Keratinocyte (primary cell): ENCODE data around the gene ILDR1. TPM values are rescaled to one million over a fixed set of nuclear protein-coding genes. Genes with fewer than 3 reads are reported as not detected.

Source experiments
- DNase-seq: peaks from one replicate; pipeline ENCODE4 v3.0.0-alpha.2; 2011; ENCODE audit warnings: low read depth, missing footprints, low spot score
- FAIRE-seq: peaks from 2 replicates; lab custom pipeline; 2011; peaks lifted over from hg19 to GRCh38; lab: Jason Lieb, UNC
- H2AFZ ChIP-seq: 2 replicates; pipeline ENCODE4 v1.6.0; 2012; ENCODE audit warnings: low read length, control low read depth, inconsistent platforms; ENCODE audit not compliant: control insufficient read depth
- H3K27ac ChIP-seq: 2 replicates; pipeline ENCODE4 v1.5.1; 2011; ENCODE audit warnings: low read length; ENCODE audit not compliant: control insufficient read depth, insufficient read depth
- H3K27me3 ChIP-seq: 3 replicates; pipeline ENCODE4 v1.6.0; 2011; ENCODE audit warnings: low read length; ENCODE audit not compliant: control insufficient read depth, insufficient read depth; ENCODE audit errors: extremely low read depth
- H3K36me3 ChIP-seq, 2 experiments: 2 replicates in 1 of 2; 3 replicates in 1 of 2; pipeline ENCODE4 v1.5.1; 2011; ENCODE audit warnings: low read length in 2 of 2, mild to moderate bottlenecking in 1 of 2; ENCODE audit not compliant: control insufficient read depth in 2 of 2, insufficient read depth in 2 of 2; ENCODE audit errors: extremely low read depth in 1 of 2
- H3K4me1 ChIP-seq: 3 replicates; pipeline ENCODE4 v1.5.1; 2011; ENCODE audit warnings: low read length; ENCODE audit not compliant: control insufficient read depth, insufficient read depth; ENCODE audit errors: extremely low read depth
- H3K4me2 ChIP-seq: 3 replicates; pipeline ENCODE4 v1.6.0; 2011; ENCODE audit warnings: low read depth, low read length; ENCODE audit not compliant: control insufficient read depth, insufficient read depth; ENCODE audit errors: extremely low read depth
- H3K4me3 ChIP-seq, 3 experiments: fragments of 200-600 bp in 1 of 3; sonication (generic) in 1 of 3; 2 replicates in 2 of 3; 3 replicates in 1 of 3; pipeline ENCODE4 v1.5.1; 2011 to 2016; ENCODE audit warnings: low read length in 3 of 3, mild to moderate bottlenecking in 3 of 3, control low read depth in 2 of 3, inconsistent platforms in 1 of 3, low read depth in 1 of 3, mixed read lengths in 1 of 3, mixed run types in 1 of 3, moderate library complexity in 1 of 3; ENCODE audit not compliant: control insufficient read depth in 2 of 3, insufficient read depth in 2 of 3; ENCODE audit errors: extremely low read depth in 1 of 3
- H3K79me2 ChIP-seq: 2 replicates; pipeline ENCODE4 v1.6.0; 2012; ENCODE audit warnings: low read length; ENCODE audit not compliant: control insufficient read depth, insufficient read depth
- H3K9ac ChIP-seq: 3 replicates; pipeline ENCODE4 v1.6.0; 2011; ENCODE audit warnings: low read length; ENCODE audit not compliant: control insufficient read depth, insufficient read depth; ENCODE audit errors: extremely low read depth
- H3K9me1 ChIP-seq: 3 replicates; pipeline ENCODE4 v1.6.0; 2011; ENCODE audit warnings: low read length; ENCODE audit not compliant: control insufficient read depth, insufficient read depth; ENCODE audit errors: extremely low read depth
- H3K9me3 ChIP-seq: 2 replicates; pipeline ENCODE4 v1.5.1; 2012; ENCODE audit warnings: low read depth, low read length; ENCODE audit not compliant: control insufficient read depth
- H4K20me1 ChIP-seq: 3 replicates; pipeline ENCODE4 v1.6.0; 2011; ENCODE audit warnings: low read length; ENCODE audit not compliant: control insufficient read depth, insufficient read depth; ENCODE audit errors: extremely low read depth
- CTCF ChIP-seq, 3 experiments: IDR thresholded peaks in 1 of 3; conservative IDR thresholded peaks in 1 of 3; optimal IDR thresholded peaks in 1 of 3; 2 replicates in 2 of 3; 3 replicates in 1 of 3; pipeline versions ENCODE3 to v1.5.1; 2011; ENCODE audit warnings: low read length in 3 of 3, mild to moderate bottlenecking in 3 of 3, moderate library complexity in 2 of 3, control low read depth in 1 of 3, inconsistent platforms in 1 of 3; ENCODE audit not compliant: insufficient read depth in 2 of 3; ENCODE audit errors: extremely low read depth in 1 of 3
- EZH2 ChIP-seq: IDR thresholded peaks from one replicate; pipeline ENCODE4 v1.6.1; 2012; ENCODE audit warnings: inconsistent platforms, mild to moderate bottlenecking, low read length, moderate library complexity
- dilution Hi-C: fragments of 300-500 bp; cut with MboI; formaldehyde crosslinking; loops from one replicate; pipeline ENCODE4 v1.7.0; 2020; ENCODE audit warnings: low sequenced_read_pairs; ENCODE audit not compliant: extremely low pct_ligation_motif_present
- polyA plus RNA-seq, 5 experiments: library from polyadenylated mRNA; depleted of rRNA in 3 of 5; stranded (reverse) in 3 of 5; stranded (forward) in 1 of 5; unstranded in 1 of 5; fragments of >200 nt; gene quantifications; 1 replicate in 1 of 5; 2 replicates in 3 of 5; 3 replicates in 1 of 5; pipeline versions ENCODE4 v1.2.1 to v1.2.3, GENCODE V29; 2011 to 2012; ENCODE audit warnings: missing spikeins in 2 of 5, low read depth in 1 of 5, low replicate concordance in 1 of 5

Gene ILDR1
- polyA plus RNA-seq, 1 donor (not counting 4 experiments of a cell fraction or from before 2014, with no cell fraction given), result 0.09 TPM

- no peaks in the 10 kb centered on the region for H3K9me3 ChIP-seq
- H4K20me1 ChIP-seq, result no peaks in the 10 kb centered on the region
- H3K27me3 ChIP-seq, result no peaks in the 10 kb centered on the region
- dilution Hi-C loops, result no loop called here
- DNase-seq (no peak), FAIRE-seq (no peak)
- H3K9ac ChIP-seq, result no peak overlapping the region
- H2AFZ ChIP-seq, result no peak overlapping the region
- no peak overlapping the region for H3K4me2 ChIP-seq
- H3K79me2 ChIP-seq, result no peaks in the 10 kb centered on the region
- H3K4me1 ChIP-seq, result no peaks in the 10 kb centered on the region
- H3K9me1 ChIP-seq, result no peaks in the 10 kb centered on the region
- H3K27ac ChIP-seq, result no peak overlapping the region
- TF ChIP-seq EZH2 (no peak), CTCF (optimal IDR thresholded peaks at IDR 0.05 in 1 of 3, IDR thresholded peaks at IDR 0.05 in 1 of 3, conservative IDR thresholded peaks at IDR 0.05 in 1 of 3; ENCODE audit: extremely low read depth in 1 of 3, insufficient read depth in 2 of 3, low read length in 3 of 3) (no peak)
- no peaks in the 10 kb centered on the region for H3K36me3 ChIP-seq
- H3K4me3 ChIP-seq, result no peak overlapping the region
Measured at GRCh38 chr3:122031123-122031468, 9.0 kb upstream of the ILDR1 start.

DNA sequence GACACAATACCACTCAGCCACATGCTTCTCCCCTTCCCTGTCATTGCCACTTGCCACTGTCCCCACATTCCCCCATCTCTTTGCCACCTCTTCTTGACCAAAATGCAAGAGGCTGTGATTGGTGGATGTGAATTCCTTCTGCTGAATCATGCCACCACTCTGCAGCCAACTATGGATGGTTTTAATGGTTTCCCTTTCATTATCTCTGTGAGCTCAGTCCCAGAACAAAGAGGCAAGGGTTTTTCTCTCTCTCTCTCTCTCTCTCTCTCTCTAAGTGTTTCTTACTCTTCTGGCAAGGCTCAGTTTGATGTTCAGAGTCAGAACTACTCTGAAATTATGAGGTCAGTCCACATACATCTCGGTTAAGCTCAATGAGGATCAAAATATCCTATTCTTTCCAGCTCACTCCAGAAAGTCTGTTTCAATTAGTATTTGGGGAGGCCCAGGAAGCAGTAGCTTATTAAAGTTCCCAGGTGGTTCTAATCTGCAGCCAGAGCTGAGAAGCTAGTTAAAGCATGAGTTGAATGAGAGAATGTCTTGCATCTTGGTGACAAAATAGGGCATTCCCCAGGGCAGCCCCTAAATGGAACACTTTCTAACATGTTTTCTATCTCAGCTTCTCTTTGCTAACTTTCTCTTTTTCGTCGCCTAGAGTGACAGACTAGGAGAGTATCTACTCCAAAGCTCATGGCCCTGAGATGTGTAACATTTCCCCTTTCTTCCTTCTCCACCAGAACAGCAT, 8.5 kb upstream of the ILDR1 start:
- Histone ChIP-seq H3K9me1 (no peaks in the 10 kb centered on the region), H3K36me3 (no peaks in the 10 kb centered on the region), H3K27ac (no peak overlapping the region), H3K4me2 (no peak overlapping the region), H4K20me1 (no peaks in the 10 kb centered on the region), H2AFZ (peak overlapping the region; percentile 58), H3K4me3 (no peak overlapping the region), H3K27me3 (no peaks in the 10 kb centered on the region), H3K9me3 (no peaks in the 10 kb centered on the region), H3K79me2 (no peaks in the 10 kb centered on the region), H3K9ac (no peak overlapping the region), H3K4me1 (no peaks in the 10 kb centered on the region)
- DNase-seq (no peak), FAIRE-seq (no peak)
- no peak for TF ChIP-seq CTCF (optimal IDR thresholded peaks at IDR 0.05 in 1 of 3, IDR thresholded peaks at IDR 0.05 in 1 of 3, conservative IDR thresholded peaks at IDR 0.05 in 1 of 3; ENCODE audit: extremely low read depth in 1 of 3, insufficient read depth in 2 of 3, low read length in 3 of 3)
- no peak for TF ChIP-seq EZH2
- dilution Hi-C loops, result no loop called here
